Measurements from ENCODE around the gene NAT14. TPM values are rescaled to one million over a fixed set of nuclear protein-coding genes. Genes with fewer than 3 reads are reported as not detected.
A peak's percentile ranks its signal among the peaks of the same experiment; 100 is the strongest.

NAT14 gene
- total and polyA plus RNA-seq, 2 of the 8 experiments (the other 6 are each of a cell fraction or from before 2014, with no cell fraction given): 47.1 to 71.2 TPM

GRCh38 chr19:55467236-55468053 is 17.5 kb upstream of the NAT14 start:
- H3K4me2 ChIP-seq (ENCODE audit: insufficient read depth in 1 of 2, low read depth in 2 of 2, low read length in 2 of 2): no peak overlapping the region
- H2BK5ac ChIP-seq (ENCODE audit: low read depth, low read length): no peak overlapping the region
- H3K23me2 ChIP-seq (ENCODE audit: low read depth, low read length): peaks cover 1% of the 10 kb centered on the region; the same call in 1 of the 2 replicates
- H4K20me1 ChIP-seq (replicated peaks in 1 of 2; ENCODE audit: control insufficient read depth in 1 of 2, insufficient read depth in 2 of 2, low read length in 2 of 2): no peaks in the 10 kb centered on the region
- H3K36me3 ChIP-seq (ENCODE audit: control insufficient read depth in 2 of 4, insufficient read depth in 4 of 4, low read length in 3 of 4): no peaks in the 10 kb centered on the region
- no peaks in the 10 kb centered on the region for H3K9me3 ChIP-seq (ENCODE audit: insufficient read depth in 2 of 2, low read depth in 1 of 2, low read length in 1 of 2)
- H2AK5ac ChIP-seq (ENCODE audit: low read depth, low read length): no peak overlapping the region
- H3K56ac ChIP-seq (replicated peaks; ENCODE audit: insufficient read length, low read depth, low read length): no peak overlapping the region
- ChIA-PET CTCF (ENCODE audit: partially characterized antibody) (interaction anchor here (0.6 to 3.6 kb wide), 39 partner anchors 8 to 583 kb away, joined by 3 to 31 read pairs (median 4); partner anchors contain the start of genes FIZ1, NAT14, ZNF579 and ZNF628), POLR2A (ENCODE audit: partially characterized antibody) (interaction anchor here (0.6 to 2.6 kb wide), 13 partner anchors 9 to 157 kb away, joined by 3 to 9 read pairs (median 4); partner anchors contain the start of genes FIZ1, NAT14, ZNF524 and ZNF628)
- no peak overlapping the region for H3K23ac ChIP-seq (ENCODE audit: insufficient read length)
- H3K4me3 ChIP-seq (ENCODE audit: extremely low read depth in 1 of 4, insufficient read depth in 2 of 4, low read depth in 3 of 4, low read length in 4 of 4): no peak overlapping the region
- H2BK15ac ChIP-seq (ENCODE audit: low read length): peak overlapping the region; percentile 99
- FAIRE-seq (no peak), DNase-seq (ENCODE audit: low read depth in 1 of 2, low spot score in 2 of 2) (peak in 1 of 2 experiments; percentile 94)
- no peak overlapping the region for H3K18ac ChIP-seq (ENCODE audit: extremely low read depth, low read length)
- H3K79me1 ChIP-seq (ENCODE audit: low read depth, low read length): no peaks in the 10 kb centered on the region
- H3K27ac ChIP-seq (ENCODE audit: low read depth, low read length): no peak overlapping the region
- no peak overlapping the region for H3K9ac ChIP-seq (replicated peaks in 1 of 4; ENCODE audit: extremely low read depth in 1 of 4, low read depth in 3 of 4, low read length in 3 of 4)
- H4K8ac ChIP-seq (ENCODE audit: extremely low read depth, insufficient read depth, low read length): peak overlapping the region; percentile 54; the same call in 1 of the 2 replicates
- H4K5ac ChIP-seq (ENCODE audit: insufficient read length, low read depth, low read length): peak overlapping the region; percentile 25
- peak overlapping the region; percentile 38 for H2AFZ ChIP-seq (ENCODE audit: low read length)
- peaks cover 3 to 23% (median 11%) of the 10 kb centered on the region in 4 experiments for H3K4me1 ChIP-seq (replicated peaks in 1 of 4; ENCODE audit: control insufficient read depth in 3 of 4, insufficient read depth in 4 of 4, low read length in 3 of 4)
- peak overlapping the region; percentile 85 for H4K91ac ChIP-seq (replicated peaks; ENCODE audit: insufficient read length, low read length)
- H2BK120ac ChIP-seq (replicated peaks; ENCODE audit: low read depth, low read length): no peak overlapping the region
- no peaks in the 10 kb centered on the region for H3K79me2 ChIP-seq (ENCODE audit: control insufficient read depth in 1 of 2, insufficient read depth in 2 of 2, low read length in 2 of 2)
- WGBS, 2 experiments (ENCODE audit: extremely low coverage in 1 of 2, insufficient coverage in 1 of 2, insufficient read length in 1 of 2, insufficient replicate concordance in 2 of 2, low coverage in 1 of 2, low lambda C conversion rate in 2 of 2, missing lambda C conversion rate in 1 of 2): 46% methylated on average over 29 of the region's 29 CpGs; no CpG with 5 or more reads in 1 of the 2 experiments
- H3K27me3 ChIP-seq (replicated peaks in 1 of 4; ENCODE audit: control insufficient read depth in 3 of 4, extremely low read depth in 1 of 4, insufficient read depth in 3 of 4, low read length in 3 of 4): no peaks in the 10 kb centered on the region; a peak in 1 of 7 replicates
- H3K14ac ChIP-seq (ENCODE audit: insufficient read length): no peak overlapping the region
- H3K4ac ChIP-seq (replicated peaks; ENCODE audit: insufficient read length, low read depth, low read length): no peak overlapping the region
- H2BK20ac ChIP-seq (ENCODE audit: low read length): peak overlapping the region; percentile 95
- peak overlapping the region; percentile 68; the same call in 1 of the 2 replicates for H2BK12ac ChIP-seq (ENCODE audit: low read depth, low read length)
- TF ChIP-seq GABPA (IDR thresholded peaks at IDR 0.05; ENCODE audit: borderline replicate concordance, insufficient read depth, low read length) (0 out of 2 replicates have a peak, but pooled peaks have one; percentile 65), JUN (IDR thresholded peaks at IDR 0.05; ENCODE audit: low read depth, low read length) (no peak), GTF2F1 (IDR thresholded peaks at IDR 0.05; ENCODE audit: borderline replicate concordance, low read depth, low read length) (no peak), SRF (IDR thresholded peaks at IDR 0.05; ENCODE audit: low read depth, low read length) (no peak), RAD21 (IDR thresholded peaks at IDR 0.05 in 1 of 2, conservative IDR thresholded peaks at IDR 0.05 in 1 of 2; ENCODE audit: low read depth in 2 of 2, low read length in 2 of 2) (peak; percentile 56 to 73), CHD1 (IDR thresholded peaks at IDR 0.05; ENCODE audit: low read depth, low read length) (no peak), NANOG (IDR thresholded peaks at IDR 0.05; ENCODE audit: insufficient read depth, low read depth, low read length, poor library complexity, severe bottlenecking) (peak; percentile 56), TCF12 (IDR thresholded peaks at IDR 0.05; ENCODE audit: low read depth, low read length) (no peak), KDM1A (IDR thresholded peaks at IDR 0.05; ENCODE audit: borderline replicate concordance, low read length) (peak; percentile 39; the same call in 1 of the 2 replicates), SIN3A (conservative IDR thresholded peaks at IDR 0.05 in 1 of 2, IDR thresholded peaks at IDR 0.05 in 1 of 2; ENCODE audit: low read depth in 1 of 2, low read length in 2 of 2) (peak in 1 of 2 experiments; percentile 89; a peak in 2 of 4 replicates)
